ENCODE measurements around the gene ZMIZ2. TPM values are rescaled to one million over a fixed set of nuclear protein-coding genes. Genes with fewer than 3 reads are reported as not detected.

Gene ZMIZ2
- total and polyA plus RNA-seq, 2 donors (not counting 1 experiment from before 2014, with no cell fraction given): 3.9 to 9.1 TPM

DNA sequence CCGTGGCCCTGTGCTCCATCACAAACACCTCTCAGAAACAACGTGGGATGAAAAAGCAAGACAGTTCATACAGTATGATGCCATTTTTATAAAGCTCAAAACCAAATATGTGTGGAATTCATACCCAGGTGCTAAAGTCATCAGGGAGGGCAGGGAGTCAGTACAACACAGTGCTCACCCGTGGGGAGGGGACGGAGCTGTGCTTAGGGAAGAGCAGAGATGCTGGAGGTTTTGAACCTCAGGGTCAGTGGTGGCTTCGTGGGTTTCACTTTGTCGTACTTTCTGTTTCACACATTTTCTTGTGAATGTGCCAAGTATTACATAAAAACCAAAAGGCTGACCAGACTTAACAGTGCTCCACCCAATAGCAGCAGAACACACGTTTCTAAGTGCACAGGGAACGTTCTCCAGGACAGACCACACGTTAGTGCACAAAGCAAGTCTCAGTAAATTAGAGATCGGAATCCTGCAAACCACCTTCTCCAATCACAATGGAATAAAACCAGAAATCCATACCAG is 21.2 kb downstream of the ZMIZ2 start:
- DNase-seq (ENCODE audit: low read depth in 2 of 2): peak; percentile 67 to 68
- H2AFZ ChIP-seq (ENCODE audit: low read length): no peak overlapping the region
- H4K20me1 ChIP-seq (ENCODE audit: control insufficient read depth, extremely low read depth, insufficient read depth, low read length): no peaks in the 10 kb centered on the region
- H3K79me2 ChIP-seq (ENCODE audit: control insufficient read depth, insufficient read depth, low read length): no peaks in the 10 kb centered on the region
- peaks cover 10% of the 10 kb centered on the region for H3K36me3 ChIP-seq (ENCODE audit: control insufficient read depth, insufficient read depth, low read length)
- H3K4me1 ChIP-seq (ENCODE audit: control insufficient read depth, extremely low read depth, insufficient read depth, low read length): peaks cover 21% of the 10 kb centered on the region
- peak overlapping the region; percentile 83 for H3K4me2 ChIP-seq (ENCODE audit: extremely low read depth, insufficient read depth, low read length)
- TF ChIP-seq EZH2 (IDR thresholded peaks at IDR 0.05; ENCODE audit: low read length, missing control alignments): no peak
- TF ChIP-seq, protein P1, sequence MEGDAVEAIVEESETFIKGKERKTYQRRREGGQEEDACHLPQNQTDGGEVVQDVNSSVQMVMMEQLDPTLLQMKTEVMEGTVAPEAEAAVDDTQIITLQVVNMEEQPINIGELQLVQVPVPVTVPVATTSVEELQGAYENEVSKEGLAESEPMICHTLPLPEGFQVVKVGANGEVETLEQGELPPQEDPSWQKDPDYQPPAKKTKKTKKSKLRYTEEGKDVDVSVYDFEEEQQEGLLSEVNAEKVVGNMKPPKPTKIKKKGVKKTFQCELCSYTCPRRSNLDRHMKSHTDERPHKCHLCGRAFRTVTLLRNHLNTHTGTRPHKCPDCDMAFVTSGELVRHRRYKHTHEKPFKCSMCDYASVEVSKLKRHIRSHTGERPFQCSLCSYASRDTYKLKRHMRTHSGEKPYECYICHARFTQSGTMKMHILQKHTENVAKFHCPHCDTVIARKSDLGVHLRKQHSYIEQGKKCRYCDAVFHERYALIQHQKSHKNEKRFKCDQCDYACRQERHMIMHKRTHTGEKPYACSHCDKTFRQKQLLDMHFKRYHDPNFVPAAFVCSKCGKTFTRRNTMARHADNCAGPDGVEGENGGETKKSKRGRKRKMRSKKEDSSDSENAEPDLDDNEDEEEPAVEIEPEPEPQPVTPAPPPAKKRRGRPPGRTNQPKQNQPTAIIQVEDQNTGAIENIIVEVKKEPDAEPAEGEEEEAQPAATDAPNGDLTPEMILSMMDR (conservative IDR thresholded peaks at IDR 0.05 in 1 of 2, IDR thresholded peaks at IDR 0.05 in 1 of 2; ENCODE audit: low read depth in 1 of 2, low read length in 2 of 2): no peak
- H3K4me3 ChIP-seq (replicated peaks in 1 of 4; ENCODE audit: control extremely low read depth in 1 of 4, insufficient read depth in 1 of 4, low read depth in 3 of 4, low read length in 4 of 4): peak overlapping the region in 1 of 4 experiments; percentile 14
- H3K27ac ChIP-seq (ENCODE audit: insufficient read depth, low read length): no peak overlapping the region
- no peaks in the 10 kb centered on the region for H3K27me3 ChIP-seq (ENCODE audit: control insufficient read depth, insufficient read depth, low read length)
- H3K9me3 ChIP-seq (ENCODE audit: control insufficient read depth, insufficient read depth, low read depth, low read length): no peaks in the 10 kb centered on the region
- H3K9ac ChIP-seq (ENCODE audit: insufficient read depth, low read length): no peak overlapping the region

DNA sequence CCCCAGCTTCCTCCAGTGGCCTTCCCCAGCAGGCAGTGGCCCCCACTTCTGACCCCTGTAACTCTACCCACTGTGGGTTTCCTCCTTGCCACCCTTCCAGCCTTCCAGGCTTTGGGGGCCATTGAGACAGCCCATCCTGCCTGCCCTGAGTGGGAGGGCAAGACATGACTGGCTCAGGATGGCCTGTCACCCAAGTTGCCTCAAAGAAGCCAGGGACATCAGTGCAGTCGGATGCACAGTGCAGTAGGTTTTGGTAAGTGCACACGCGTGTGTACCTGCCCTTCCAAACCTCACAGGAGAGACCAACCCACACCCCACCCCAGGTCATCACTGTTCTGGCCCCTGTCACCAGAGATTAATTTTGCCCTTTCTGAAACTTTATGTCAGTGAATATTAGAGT is 22.7 kb downstream of the ZMIZ2 start:
- no peak overlapping the region for H3K27ac ChIP-seq (ENCODE audit: insufficient read depth, low read length)
- no peaks in the 10 kb centered on the region for H3K79me2 ChIP-seq (ENCODE audit: control insufficient read depth, insufficient read depth, low read length)
- peaks cover 21% of the 10 kb centered on the region for H3K4me1 ChIP-seq (ENCODE audit: control insufficient read depth, extremely low read depth, insufficient read depth, low read length)
- no peak overlapping the region for H2AFZ ChIP-seq (ENCODE audit: low read length)
- no peak overlapping the region for H3K4me2 ChIP-seq (ENCODE audit: extremely low read depth, insufficient read depth, low read length)
- TF ChIP-seq EZH2 (IDR thresholded peaks at IDR 0.05; ENCODE audit: low read length, missing control alignments): no peak
- TF ChIP-seq, protein P1 (conservative IDR thresholded peaks at IDR 0.05 in 1 of 2, IDR thresholded peaks at IDR 0.05 in 1 of 2; ENCODE audit: low read depth in 1 of 2, low read length in 2 of 2): no peak
- no peak overlapping the region for H3K9ac ChIP-seq (ENCODE audit: insufficient read depth, low read length)
- H3K27me3 ChIP-seq (ENCODE audit: control insufficient read depth, insufficient read depth, low read length): peaks cover 3% of the 10 kb centered on the region
- no peaks in the 10 kb centered on the region for H4K20me1 ChIP-seq (ENCODE audit: control insufficient read depth, extremely low read depth, insufficient read depth, low read length)
- peaks cover 5% of the 10 kb centered on the region for H3K36me3 ChIP-seq (ENCODE audit: control insufficient read depth, insufficient read depth, low read length)
- H3K4me3 ChIP-seq (replicated peaks in 1 of 4; ENCODE audit: control extremely low read depth in 1 of 4, insufficient read depth in 1 of 4, low read depth in 3 of 4, low read length in 4 of 4): no peak overlapping the region
- no peak for DNase-seq (ENCODE audit: low read depth in 2 of 2)
- no peaks in the 10 kb centered on the region for H3K9me3 ChIP-seq (ENCODE audit: control insufficient read depth, insufficient read depth, low read depth, low read length)

DNA sequence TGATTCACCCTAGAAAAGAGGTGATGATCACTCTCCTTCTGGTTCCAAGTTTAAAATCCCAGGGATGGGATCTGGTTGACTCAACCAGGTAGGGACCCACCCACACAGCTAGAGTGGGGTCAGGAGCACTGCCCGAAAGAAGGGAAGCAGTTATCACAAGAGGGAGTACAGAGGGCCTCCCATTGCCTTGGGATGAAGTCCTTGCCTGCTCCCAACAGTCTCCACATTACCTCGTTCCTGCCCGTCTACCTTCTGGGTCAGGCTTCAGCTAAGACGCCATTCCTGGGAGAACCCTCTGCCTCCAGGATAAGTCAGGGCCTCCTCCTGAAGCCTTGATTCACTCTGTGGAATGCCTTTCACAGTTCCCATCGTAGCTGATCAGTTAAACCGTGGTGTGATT is 23.8 kb downstream of the ZMIZ2 start:
- Histone ChIP-seq H3K36me3 (ENCODE audit: control insufficient read depth, insufficient read depth, low read length) (peaks cover 2% of the 10 kb centered on the region), H3K4me3 (replicated peaks in 1 of 4; ENCODE audit: control extremely low read depth in 1 of 4, insufficient read depth in 1 of 4, low read depth in 3 of 4, low read length in 4 of 4) (no peak overlapping the region), H3K9me3 (ENCODE audit: control insufficient read depth, insufficient read depth, low read depth, low read length) (no peaks in the 10 kb centered on the region), H3K4me2 (ENCODE audit: extremely low read depth, insufficient read depth, low read length) (no peak overlapping the region), H3K79me2 (ENCODE audit: control insufficient read depth, insufficient read depth, low read length) (no peaks in the 10 kb centered on the region), H3K27ac (ENCODE audit: insufficient read depth, low read length) (no peak overlapping the region), H4K20me1 (ENCODE audit: control insufficient read depth, extremely low read depth, insufficient read depth, low read length) (no peaks in the 10 kb centered on the region), H3K9ac (ENCODE audit: insufficient read depth, low read length) (no peak overlapping the region), H3K4me1 (ENCODE audit: control insufficient read depth, extremely low read depth, insufficient read depth, low read length) (peaks cover 20% of the 10 kb centered on the region), H2AFZ (ENCODE audit: low read length) (no peak overlapping the region), H3K27me3 (ENCODE audit: control insufficient read depth, insufficient read depth, low read length) (peaks cover 3% of the 10 kb centered on the region)
- no peak for TF ChIP-seq EZH2 (IDR thresholded peaks at IDR 0.05; ENCODE audit: low read length, missing control alignments)
- TF ChIP-seq, protein P1 (conservative IDR thresholded peaks at IDR 0.05 in 1 of 2, IDR thresholded peaks at IDR 0.05 in 1 of 2; ENCODE audit: low read depth in 1 of 2, low read length in 2 of 2): no peak
- no peak for DNase-seq (ENCODE audit: low read depth in 2 of 2)
